Pancreas (tissue), 10 donors: ENCODE measurements around the gene POFUT2. TPM values are rescaled to one million over a fixed set of nuclear protein-coding genes. Genes with fewer than 3 reads are reported as not detected.

Experiments
- ATAC-seq, 4 donors: fragments of 200-7000 bp; cut with Tn5 transposase; one replicate each; pipeline versions ENCODE4 v1.8.0 to v1.9.1; 2020; ENCODE audit warnings: mild to moderate bottlenecking in 4 of 4, moderate library complexity in 4 of 4
- DNase-seq, 6 donors: peaks; one replicate each; pipeline ENCODE4 v3.0.0-alpha.2; 2020
- FAIRE-seq: peaks from 2 replicates; lab custom pipeline; 2012; peaks lifted over from hg19 to GRCh38; lab: Jason Lieb, UNC
- H3K27ac ChIP-seq, 4 donors: fragments of 200-600 bp; sonication (generic); 1 replicate in 3 of 4; 2 replicates in 1 of 4; pipeline versions ENCODE4 v1.5.0 to v1.8.0; 2020
- H3K27me3 ChIP-seq, 4 donors: fragments of 200-600 bp; one replicate each; pipeline ENCODE4 v1.8.0; 2021
- H3K36me3 ChIP-seq, 3 donors: fragments of 200-600 bp; sonication (generic) in 1 of 3; one replicate each; pipeline versions ENCODE4 v1.5.0 to v1.8.0; 2020 to 2021
- H3K4me1 ChIP-seq, 3 donors: fragments of 200-600 bp; one replicate each; pipeline ENCODE4 v1.8.0; 2021
- H3K4me3 ChIP-seq, 4 donors: fragments of 200-600 bp; sonication (generic) in 2 of 4; one replicate each; pipeline versions ENCODE4 v1.5.0 to v1.8.0; 2020 to 2021
- H3K9me3 ChIP-seq, 4 donors: fragments of 200-600 bp; one replicate each; pipeline ENCODE4 v1.8.0; 2021
- WGBS, 2 donors: extraction: QIAGEN DNeasy Blood & Tissue Kit; methylation state at CpG; one replicate each; pipeline ENCODE4 v1.1.7; 2013; 5-methylcytosine and 5-hydroxymethylcytosine counted together
- intact Hi-C, 3 donors: fragments of 100-400 bp; cut with DNase I; formaldehyde crosslinking; loops; one replicate each; pipeline versions ENCODE4 v1.11.1 to v1.14.2; 2022
- polyA plus RNA-seq, 2 donors: library from polyadenylated mRNA; stranded (reverse); fragments of 200-250 nt; gene quantifications; one replicate each; pipeline ENCODE4 v1.2.3, GENCODE V29; 2013
- total RNA-seq, 6 donors: library from RNA; stranded (reverse); fragmentation: NEBNext Ultra II Directional in 4 of 6; extraction: Animal tissue kit (Norgen Biotek cat#: 25700) in 4 of 6; gene quantifications; one replicate each; pipeline versions ENCODE4 v1.2.1 to v1.2.4, GENCODE V29; 2021 to 2023
- TF ChIP-seq, protein P1 (sequence below), 4 donors: fragments of 200-600 bp; sonication (generic) in 3 of 4; IDR thresholded peaks; one replicate each; pipeline versions ENCODE4 v1.5.0 to v1.8.0; 2021; ENCODE audit warnings: antibody characterized with exemption in 4 of 4
- donor health status: healthy with polysubstance abuse.
- donor health status: DM: no; HTN: no; CAD: no; lungs with moderate emphysema.
- donor health status: DM: no; HTN: no; CAD: no.
- donor health status: control.
- donor health status: control.
- donor health status: Bipolar disorder and iron deficiency.
- donor health status: DM: yes; HTN: yes; CAD: no.
- donor health status: DM: no; HTN: no; CAD: no.
- donor health status: DM: no; HTN: no; CAD: no.
- donor health status: DM: yes; HTN: yes; CAD: no.

POFUT2 gene
- total and polyA plus RNA-seq, 8 donors, result 10.1 to 46.9 (median 16.3) TPM

DNA sequence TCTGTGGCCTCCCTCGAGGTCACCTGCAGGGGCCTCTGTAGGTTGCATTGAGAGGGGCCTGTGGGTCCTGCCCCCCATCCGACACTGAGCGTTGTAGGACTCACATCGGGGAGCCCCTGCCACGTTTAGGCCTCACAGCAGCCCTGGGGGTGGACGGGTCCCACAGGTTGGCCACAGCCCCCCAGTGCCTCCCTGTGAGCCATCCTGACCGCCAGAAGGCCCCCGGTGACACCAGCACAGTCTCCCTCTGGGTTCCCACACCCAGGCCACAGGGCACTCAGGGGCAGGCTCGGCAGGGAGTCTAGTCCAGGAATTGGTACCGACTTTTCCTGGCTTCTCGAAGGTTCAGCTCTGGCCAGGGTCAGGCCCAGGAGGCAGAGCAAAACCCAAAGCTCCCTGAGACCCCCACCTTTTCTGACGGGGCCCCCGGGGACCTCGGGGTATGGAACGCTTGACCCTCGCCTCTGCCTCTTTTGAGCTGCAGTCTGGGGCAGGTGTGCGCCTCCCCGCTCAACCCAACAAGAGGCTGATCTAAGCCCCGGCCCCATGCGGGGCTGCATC lies 13.9 kb upstream of the POFUT2 start:
- H3K4me1 ChIP-seq, result peaks cover 0 to 5% (median 3%) of the 10 kb centered on the region in 3 donors
- 63 to 75% methylated on average over 20 of the region's 20 CpGs for WGBS, 2 donors
- FAIRE-seq, result no peak
- no peak for ATAC-seq
- H3K36me3 ChIP-seq, result no peaks in the 10 kb centered on the region
- H3K4me3 ChIP-seq, result no peak overlapping the region
- H3K9me3 ChIP-seq, result no peaks in the 10 kb centered on the region
- peak overlapping the region in 2 of 4 donors; percentile 24 to 60 for H3K27ac ChIP-seq
- H3K27me3 ChIP-seq, result no peaks in the 10 kb centered on the region
- TF ChIP-seq, protein P1, sequence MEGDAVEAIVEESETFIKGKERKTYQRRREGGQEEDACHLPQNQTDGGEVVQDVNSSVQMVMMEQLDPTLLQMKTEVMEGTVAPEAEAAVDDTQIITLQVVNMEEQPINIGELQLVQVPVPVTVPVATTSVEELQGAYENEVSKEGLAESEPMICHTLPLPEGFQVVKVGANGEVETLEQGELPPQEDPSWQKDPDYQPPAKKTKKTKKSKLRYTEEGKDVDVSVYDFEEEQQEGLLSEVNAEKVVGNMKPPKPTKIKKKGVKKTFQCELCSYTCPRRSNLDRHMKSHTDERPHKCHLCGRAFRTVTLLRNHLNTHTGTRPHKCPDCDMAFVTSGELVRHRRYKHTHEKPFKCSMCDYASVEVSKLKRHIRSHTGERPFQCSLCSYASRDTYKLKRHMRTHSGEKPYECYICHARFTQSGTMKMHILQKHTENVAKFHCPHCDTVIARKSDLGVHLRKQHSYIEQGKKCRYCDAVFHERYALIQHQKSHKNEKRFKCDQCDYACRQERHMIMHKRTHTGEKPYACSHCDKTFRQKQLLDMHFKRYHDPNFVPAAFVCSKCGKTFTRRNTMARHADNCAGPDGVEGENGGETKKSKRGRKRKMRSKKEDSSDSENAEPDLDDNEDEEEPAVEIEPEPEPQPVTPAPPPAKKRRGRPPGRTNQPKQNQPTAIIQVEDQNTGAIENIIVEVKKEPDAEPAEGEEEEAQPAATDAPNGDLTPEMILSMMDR (IDR thresholded peaks at IDR 0.05), result no peak
- intact Hi-C loops, result loop anchor here in 1 of 3 donors (5.0 kb wide), 1 partner anchor 126 kb away; no protein-coding TSS in a partner anchor
- DNase-seq, result peak in 1 of 6 donors; percentile 55

DNA sequence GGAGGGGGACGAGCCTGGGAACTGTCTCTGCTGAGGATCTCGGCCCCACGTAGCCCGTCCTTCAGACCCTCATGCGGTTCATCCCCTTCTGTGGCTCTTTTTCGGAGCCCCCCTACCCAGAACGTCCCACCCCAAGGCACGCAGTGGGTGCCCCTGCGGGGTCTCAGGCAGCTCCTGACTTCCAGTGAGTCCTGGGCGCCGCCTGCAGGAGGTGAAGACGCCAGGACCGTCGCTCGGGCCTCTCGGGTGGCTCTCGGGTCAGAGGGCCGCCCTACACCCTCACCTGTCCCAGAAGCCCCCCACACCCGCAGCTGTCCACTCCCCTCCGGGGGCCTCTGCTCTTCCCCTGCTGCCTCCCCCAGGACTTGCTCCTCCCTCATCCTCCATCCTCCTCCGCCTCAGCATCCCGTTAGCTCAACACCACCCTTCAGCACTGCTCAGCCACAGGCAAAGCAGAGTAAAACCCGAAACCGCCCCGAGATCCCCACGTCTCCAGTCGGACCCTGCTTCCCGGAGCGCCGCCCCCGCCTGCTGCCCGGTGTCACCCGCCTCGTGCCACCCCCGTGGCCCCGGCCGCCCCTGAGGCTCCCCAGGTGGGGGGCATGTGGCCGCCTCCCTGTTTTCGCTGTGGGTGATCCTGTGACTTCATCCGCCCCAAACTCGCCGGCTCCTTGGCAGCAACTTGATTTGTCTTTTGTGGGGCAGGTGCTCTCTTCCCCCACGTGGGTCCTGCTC lies 13.3 kb upstream of the POFUT2 start:
- Histone ChIP-seq H3K36me3 (no peaks in the 10 kb centered on the region), H3K27me3 (no peaks in the 10 kb centered on the region), H3K4me1 (no peaks in the 10 kb centered on the region), H3K9me3 (no peaks in the 10 kb centered on the region), H3K27ac (peak overlapping the region in 1 of 4 donors; percentile 60), H3K4me3 (no peak overlapping the region)
- DNase-seq (peak in 1 of 6 donors; percentile 51), ATAC-seq (no peak), FAIRE-seq (no peak)
- TF ChIP-seq, protein P1 (IDR thresholded peaks at IDR 0.05), result no peak
- intact Hi-C loops, result loop anchor here in 1 of 3 donors (5.0 kb wide), 1 partner anchor 126 kb away; no protein-coding TSS in a partner anchor
- 59 to 81% methylated on average over 43 of the region's 43 CpGs for WGBS, 2 donors

DNA sequence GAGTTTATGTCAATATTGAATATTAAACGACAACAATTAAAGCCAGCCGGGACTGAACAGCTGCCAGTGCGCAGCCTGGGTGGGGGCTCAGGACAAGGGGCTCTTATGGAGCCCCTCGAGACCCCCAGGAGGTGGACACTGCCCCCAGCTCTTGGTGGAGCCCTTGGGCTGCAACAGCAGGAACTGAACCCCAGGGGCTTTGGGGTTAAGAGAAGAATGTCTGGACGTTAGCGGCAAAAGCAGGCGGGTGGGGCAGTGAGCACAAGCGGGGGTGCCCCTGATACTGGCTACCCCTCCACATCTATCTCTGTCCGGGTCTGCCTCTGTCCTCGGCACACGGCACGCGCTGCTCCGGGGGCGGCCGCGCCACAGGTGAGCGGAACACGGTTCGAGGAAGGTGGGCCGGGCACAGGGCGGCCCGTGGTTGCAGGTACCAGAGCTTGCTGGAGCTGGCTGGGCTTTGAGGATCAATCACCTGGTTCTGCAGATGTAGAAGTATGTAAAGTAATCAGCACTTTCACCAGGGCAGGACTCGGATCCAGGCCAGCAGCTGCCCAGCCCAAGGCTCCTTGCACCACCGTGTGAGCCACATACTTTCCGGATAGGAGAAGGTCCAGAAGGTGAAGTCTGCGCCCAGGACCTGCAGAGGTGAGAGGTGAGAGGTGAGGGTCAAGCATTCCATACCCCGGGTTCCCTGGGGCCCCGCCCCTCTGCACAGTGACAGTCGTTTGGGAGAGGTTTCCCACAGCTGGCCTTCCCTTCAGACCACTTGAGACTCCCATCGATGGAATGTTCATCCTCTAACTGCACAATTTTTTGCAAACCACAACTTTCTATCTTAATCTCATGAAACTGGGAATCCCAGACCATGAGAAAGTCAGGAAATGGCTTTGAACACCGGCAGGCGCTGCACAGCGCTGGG lies 12.4 kb upstream of the POFUT2 start:
- Histone ChIP-seq H3K27ac (no peak overlapping the region), H3K36me3 (no peaks in the 10 kb centered on the region), H3K9me3 (no peaks in the 10 kb centered on the region), H3K4me1 (no peaks in the 10 kb centered on the region), H3K4me3 (no peak overlapping the region), H3K27me3 (no peaks in the 10 kb centered on the region)
- 71 to 75% methylated on average over 33 to 34 of the region's 34 CpGs for WGBS, 2 donors
- peak in 1 of 6 donors; percentile 5 for DNase-seq
- ATAC-seq, result peak in 1 of 4 donors; percentile 43
- TF ChIP-seq, protein P1 (IDR thresholded peaks at IDR 0.05), result no peak
- intact Hi-C loops, result loop anchor here in 1 of 3 donors (5.0 kb wide), 1 partner anchor 127 kb away; no protein-coding TSS in a partner anchor
- FAIRE-seq, result no peak

DNA sequence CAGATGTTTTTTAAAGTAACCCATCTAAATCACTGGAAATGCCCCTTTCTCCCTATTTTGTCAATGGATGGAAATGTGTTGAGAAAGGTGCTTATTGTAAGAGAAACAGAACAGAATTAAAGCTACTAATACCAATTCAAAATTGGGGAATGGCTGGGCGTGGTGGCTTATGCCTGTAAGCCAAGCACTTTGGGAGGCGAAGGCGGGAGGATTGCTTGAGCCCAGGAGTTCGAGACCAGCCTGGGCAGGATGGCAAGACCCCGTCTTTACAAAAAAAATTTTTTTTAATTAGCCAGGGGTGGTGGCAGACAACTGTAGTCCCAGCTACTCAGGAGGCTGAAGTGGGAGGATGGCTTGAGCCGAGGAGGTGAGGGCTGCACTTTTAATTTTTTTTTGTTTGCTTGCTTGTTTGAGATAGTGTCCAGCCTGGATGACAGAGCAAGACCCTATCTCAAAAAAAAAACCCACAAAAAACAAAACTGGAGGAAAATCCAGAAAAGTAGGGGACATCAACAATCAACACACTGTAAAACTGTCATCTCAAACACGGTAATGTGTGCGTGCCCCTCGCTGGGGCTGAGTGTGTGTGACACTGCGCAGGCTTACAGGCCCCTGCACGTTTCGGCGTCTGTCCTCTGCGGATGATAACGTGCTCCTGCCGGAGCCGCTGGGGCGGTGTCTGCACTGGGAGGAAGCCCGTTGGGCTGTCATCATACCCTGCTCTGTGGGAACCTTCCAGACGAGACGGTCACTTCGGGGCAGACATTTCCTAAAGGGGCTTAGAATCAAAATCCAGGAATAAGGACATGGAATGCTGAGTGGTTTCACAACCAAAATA lies 11.6 kb upstream of the POFUT2 start:
- intact Hi-C loops, result no loop called here
- Histone ChIP-seq H3K27me3 (no peaks in the 10 kb centered on the region), H3K27ac (no peak overlapping the region), H3K4me1 (no peaks in the 10 kb centered on the region), H3K4me3 (no peak overlapping the region), H3K36me3 (no peaks in the 10 kb centered on the region), H3K9me3 (no peaks in the 10 kb centered on the region)
- ATAC-seq, result no peak
- WGBS, 2 donors, result 62 to 78% methylated on average over 22 of the region's 22 CpGs
- DNase-seq, result peak in 1 of 6 donors; percentile 7
- no peak for FAIRE-seq
- TF ChIP-seq, protein P1 (IDR thresholded peaks at IDR 0.05), result no peak
